Skin epidermis (tissue), 12 donors: ENCODE data around the gene SPRR4.
"Not testable (repeated sequence)": the region's sequence is repeated elsewhere in the genome, so short reads cannot be mapped to it uniquely, and the experiment has no call there.

ENCODE experiments used
- H3K27ac ChIP-seq, 21 experiments: fragments of 200-600 bp; sonication (generic) in 11 of 21; one replicate each; pipeline ENCODE4 v1.5.0; 2020; ENCODE audit warnings: mild to moderate bottlenecking in 3 of 21, inconsistent platforms in 2 of 21, moderate library complexity in 2 of 21
- H3K4me3 ChIP-seq, 7 experiments: fragments of 200-600 bp; sonication (generic) in 2 of 7; one replicate each; pipeline ENCODE4 v1.5.0; 2020; ENCODE audit warnings: inconsistent platforms in 2 of 7, mild to moderate bottlenecking in 2 of 7, moderate library complexity in 1 of 7

The SPRR4 gene

GRCh38 chr1:152999818-153000217 is 29.4 kb downstream of the SPRR4 start:
- Histone ChIP-seq H3K4me3 (no peak overlapping the region), H3K27ac (peak overlapping the region in 7 of 21 experiments; percentile 1 to 58 (median 44))

- Histone ChIP-seq H3K4me3 (no peak overlapping the region), H3K27ac (peak overlapping the region in 6 of 21 experiments; percentile 1 to 58 (median 41))
Observed at GRCh38 chr1:153000294-153000693, 29.8 kb downstream of the SPRR4 start.

- Histone ChIP-seq H3K27ac (peak within 1 kb of the TSS in 3 of 21 experiments; percentile 42 to 44 (median 42)), H3K4me3 (no peak within 1 kb of the TSS)
Observed at GRCh38 chr1:153001382-153001781, 30.9 kb downstream of the SPRR4 start, which contains the start of gene SPRR3. SPRR3 (plus strand) TSS chr1:153001749; CDS start chr1:153003021, 1,272 bp downstream.

- not testable (repeated sequence) for H3K4me3 ChIP-seq, H3K27ac ChIP-seq
Observed at GRCh38 chr1:153011235-153011758, 40.8 kb downstream of the SPRR4 start.

GRCh38 chr1:153021829-153022228 is 51.4 kb downstream of the SPRR4 start:
- not testable (repeated sequence) for H3K4me3 ChIP-seq, H3K27ac ChIP-seq
